ENCODE measurements around the gene DESI1. TPM values are rescaled to one million over a fixed set of nuclear protein-coding genes. Genes with fewer than 3 reads are reported as not detected.
"Not testable (repeated sequence)": the region's sequence is repeated elsewhere in the genome, so short reads cannot be mapped to it uniquely, and the experiment has no call there.

The DESI1 gene
- total RNA-seq, 1 experiment from 2014 or later, result 38.2 TPM

GRCh38 chr22:41638748-41639147, 17.9 kb upstream of the DESI1 start:
- Histone ChIP-seq H3K4me3 (ENCODE audit: low read depth, low read length) (no peak overlapping the region), H3K9me3 (no peaks in the 10 kb centered on the region), H3K27me3 (replicated peaks; ENCODE audit: control insufficient read depth, insufficient read depth, low read length) (no peaks in the 10 kb centered on the region), H3K36me3 (ENCODE audit: control insufficient read depth, insufficient read depth, low read length) (no peaks in the 10 kb centered on the region; the same call in 1 of the 2 replicates), H3K4me1 (no peaks in the 10 kb centered on the region)
- POLR2A ChIA-PET, result interaction anchor here (0.5 to 0.6 kb wide), 2 partner anchors 35 to 117 kb away, joined by 3 read pairs; no protein-coding TSS in a partner anchor
- no peak for TF ChIP-seq CTCF (IDR thresholded peaks at IDR 0.05; ENCODE audit: insufficient read depth in 1 of 2, low read depth in 1 of 2, low read length in 1 of 2, severe bottlenecking in 1 of 2, unreplicated experiment in 1 of 2)
- Mint-ChIP-seq H3K27me3 (ENCODE audit: insufficient read depth, unreplicated experiment) (no peaks in the 10 kb centered on the region), H3K36me3 (ENCODE audit: insufficient read depth, unreplicated experiment) (peaks cover 87% of the 10 kb centered on the region), H3K4me1 (ENCODE audit: low read depth, unreplicated experiment) (no peaks in the 10 kb centered on the region), H3K4me3 (ENCODE audit: unreplicated experiment) (no peak overlapping the region), H3K9me3 (ENCODE audit: unreplicated experiment) (no peaks in the 10 kb centered on the region), H3K27ac (ENCODE audit: unreplicated experiment) (no peak overlapping the region)
- CTCF ChIA-PET, result no interaction called here
- DNase-seq, result no peak
- intact Hi-C loops (cut with micrococcal nuclease; ENCODE audit: unreplicated experiment), result no loop called here
- no TSS peak for BruUV-seq (replicated peaks)

GRCh38 chr22:41638124-41638523, 17.3 kb upstream of the DESI1 start:
- no peaks in the 10 kb centered on the region for H3K27me3 Mint-ChIP-seq (ENCODE audit: insufficient read depth, unreplicated experiment)
- H3K4me1 ChIP-seq, result no peaks in the 10 kb centered on the region
- H3K4me3 ChIP-seq (ENCODE audit: low read depth, low read length), result no peak overlapping the region
- H3K27me3 ChIP-seq (replicated peaks; ENCODE audit: control insufficient read depth, insufficient read depth, low read length), result no peaks in the 10 kb centered on the region
- H3K9me3 Mint-ChIP-seq (ENCODE audit: unreplicated experiment), result no peaks in the 10 kb centered on the region
- intact Hi-C loops (cut with micrococcal nuclease; ENCODE audit: unreplicated experiment), result no loop called here
- H3K4me1 Mint-ChIP-seq (ENCODE audit: low read depth, unreplicated experiment), result no peaks in the 10 kb centered on the region
- TF ChIP-seq CTCF (IDR thresholded peaks at IDR 0.05; ENCODE audit: insufficient read depth in 1 of 2, low read depth in 1 of 2, low read length in 1 of 2, severe bottlenecking in 1 of 2, unreplicated experiment in 1 of 2), result no peak
- H3K36me3 Mint-ChIP-seq (ENCODE audit: insufficient read depth, unreplicated experiment), result peaks cover 87% of the 10 kb centered on the region
- CTCF ChIA-PET, result no interaction called here
- H3K9me3 ChIP-seq, result no peaks in the 10 kb centered on the region
- no peak overlapping the region for H3K4me3 Mint-ChIP-seq (ENCODE audit: unreplicated experiment)
- no peaks in the 10 kb centered on the region; the same call in 1 of the 2 replicates for H3K36me3 ChIP-seq (ENCODE audit: control insufficient read depth, insufficient read depth, low read length)
- no TSS peak for BruUV-seq (replicated peaks)
- POLR2A ChIA-PET, result no interaction called here
- H3K27ac Mint-ChIP-seq (ENCODE audit: unreplicated experiment), result no peak overlapping the region
- DNase-seq, result no peak

GRCh38 chr22:41637623-41638022, 16.8 kb upstream of the DESI1 start:
- intact Hi-C loops (cut with micrococcal nuclease; ENCODE audit: unreplicated experiment); H3K27me3 ChIP-seq (replicated peaks; ENCODE audit: control insufficient read depth, insufficient read depth, low read length); H3K9me3 ChIP-seq; CTCF ChIA-PET; H3K27me3 Mint-ChIP-seq (ENCODE audit: insufficient read depth, unreplicated experiment); H3K27ac Mint-ChIP-seq (ENCODE audit: unreplicated experiment); DNase-seq; POLR2A ChIA-PET; H3K4me1 ChIP-seq; BruUV-seq (replicated peaks); H3K4me3 ChIP-seq (ENCODE audit: low read depth, low read length); H3K4me1 Mint-ChIP-seq (ENCODE audit: low read depth, unreplicated experiment); H3K9me3 Mint-ChIP-seq (ENCODE audit: unreplicated experiment); H3K36me3 ChIP-seq (ENCODE audit: control insufficient read depth, insufficient read depth, low read length); H3K4me3 Mint-ChIP-seq (ENCODE audit: unreplicated experiment): not testable (repeated sequence)
- peaks cover 87% of the 10 kb centered on the region for H3K36me3 Mint-ChIP-seq (ENCODE audit: insufficient read depth, unreplicated experiment)

- Histone ChIP-seq H3K4me3 (ENCODE audit: low read depth, low read length) (no peak overlapping the region), H3K4me1 (no peaks in the 10 kb centered on the region), H3K36me3 (ENCODE audit: control insufficient read depth, insufficient read depth, low read length) (no peaks in the 10 kb centered on the region; the same call in 1 of the 2 replicates), H3K9me3 (no peaks in the 10 kb centered on the region), H3K27me3 (replicated peaks; ENCODE audit: control insufficient read depth, insufficient read depth, low read length) (no peaks in the 10 kb centered on the region)
- DNase-seq, result no peak
- peaks cover 87% of the 10 kb centered on the region for H3K36me3 Mint-ChIP-seq (ENCODE audit: insufficient read depth, unreplicated experiment)
- no peak overlapping the region for H3K27ac Mint-ChIP-seq (ENCODE audit: unreplicated experiment)
- H3K27me3 Mint-ChIP-seq (ENCODE audit: insufficient read depth, unreplicated experiment), result no peaks in the 10 kb centered on the region
- H3K4me1 Mint-ChIP-seq (ENCODE audit: low read depth, unreplicated experiment), result no peaks in the 10 kb centered on the region
- ChIA-PET CTCF (no interaction called here), POLR2A (no interaction called here)
- H3K4me3 Mint-ChIP-seq (ENCODE audit: unreplicated experiment), result no peak overlapping the region
- intact Hi-C loops (cut with micrococcal nuclease; ENCODE audit: unreplicated experiment), result no loop called here
- no peaks in the 10 kb centered on the region for H3K9me3 Mint-ChIP-seq (ENCODE audit: unreplicated experiment)
- BruUV-seq (replicated peaks), result TSS peak; percentile 5
- TF ChIP-seq CTCF (IDR thresholded peaks at IDR 0.05; ENCODE audit: insufficient read depth in 1 of 2, low read depth in 1 of 2, low read length in 1 of 2, severe bottlenecking in 1 of 2, unreplicated experiment in 1 of 2), result no peak
These were observed 15.6 kb upstream of the DESI1 start for GRCh38 chr22:41636467-41636866.

- not testable (repeated sequence) for BruUV-seq (replicated peaks)
- CTCF ChIA-PET, result interaction anchor here (0.6 kb wide), 1 partner anchor 37 kb away, joined by 7 read pairs; no protein-coding TSS in a partner anchor
These were observed 13.8 kb upstream of the DESI1 start for GRCh38 chr22:41634610-41635009.

More at GRCh38 chr22:41634610-41635009, 13.8 kb upstream of the DESI1 start:
- H3K4me3 ChIP-seq (ENCODE audit: low read depth, low read length); H3K27ac Mint-ChIP-seq (ENCODE audit: unreplicated experiment); H3K4me1 Mint-ChIP-seq (ENCODE audit: low read depth, unreplicated experiment); H3K9me3 Mint-ChIP-seq (ENCODE audit: unreplicated experiment); H3K9me3 ChIP-seq; DNase-seq; intact Hi-C loops (cut with micrococcal nuclease; ENCODE audit: unreplicated experiment); H3K4me3 Mint-ChIP-seq (ENCODE audit: unreplicated experiment); POLR2A ChIA-PET; H3K4me1 ChIP-seq; H3K27me3 ChIP-seq (replicated peaks; ENCODE audit: control insufficient read depth, insufficient read depth, low read length); H3K36me3 ChIP-seq (ENCODE audit: control insufficient read depth, insufficient read depth, low read length); H3K27me3 Mint-ChIP-seq (ENCODE audit: insufficient read depth, unreplicated experiment): not testable (repeated sequence)
- peaks cover 86% of the 10 kb centered on the region for H3K36me3 Mint-ChIP-seq (ENCODE audit: insufficient read depth, unreplicated experiment)
